HepG2 (cell line): ENCODE data around the gene ANKS1B. TPM values are rescaled to one million over a fixed set of nuclear protein-coding genes. Genes with fewer than 3 reads are reported as not detected.

Source experiments
- ATAC-seq: fragments of 200-7000 bp; cut with Tn5 transposase; 3 replicates; pipeline ENCODE4 v1.9.1; 2020; ENCODE audit warnings: mild to moderate bottlenecking, moderate library complexity
- BruUV-seq: library from RNA; stranded (reverse); fragments of 400-500 nt; replicated peaks from 2 replicates; lab custom pipeline; 2021; lab: Mats Ljungman, UMichigan
- CTCF ChIA-PET: fragments of 300-600 bp; formaldehyde crosslinking; extraction: SDS; loops from one replicate; lab custom pipeline; 2021; ENCODE audit warnings: low total read pairs, inconsistent platforms, low intra/inter-chr PET ratio; lab: Yijun Ruan, JAX
- POLR2A ChIA-PET: fragments of 350-600 bp; sonication (Branson Sonifier 250); formaldehyde crosslinking; loops from one replicate; lab custom pipeline; 2020; ENCODE audit warnings: antibody characterized with exemption, inconsistent platforms; lab: Yijun Ruan, JAX
- DNase-seq: peaks from one replicate; pipeline ENCODE4 v3.0.0-alpha.2; 2015; ENCODE audit warnings: low spot score
- FAIRE-seq: peaks from 3 replicates; lab custom pipeline; 2011; peaks lifted over from hg19 to GRCh38; lab: Jason Lieb, UNC
- H2AFZ ChIP-seq: one replicate; pipeline ENCODE4 v1.6.1; 2011; ENCODE audit warnings: low read length, inconsistent platforms
- H3K27ac ChIP-seq: fragments of 300-600 bp; 3 replicates; pipeline ENCODE4 v1.8.0; 2011; ENCODE audit warnings: mixed run types, mild to moderate bottlenecking, mixed read lengths, low read length, inconsistent platforms; ENCODE audit not compliant: insufficient read depth; ENCODE audit errors: extremely low read length
- H3K27me3 ChIP-seq, 2 experiments: fragments of 200-600 bp in 1 of 2; 2 replicates in 1 of 2; 3 replicates in 1 of 2; pipeline versions ENCODE4 v1.6.0 to v1.8.0; 2011; ENCODE audit warnings: low read length in 2 of 2, mild to moderate bottlenecking in 2 of 2, moderate library complexity in 2 of 2, inconsistent platforms in 1 of 2; ENCODE audit not compliant: insufficient read depth in 2 of 2, control insufficient read depth in 1 of 2
- H3K36me3 ChIP-seq, 2 experiments: fragments of 200-600 bp in 1 of 2; replicated peaks in 1 of 2; 2 replicates in 1 of 2; 3 replicates in 1 of 2; pipeline versions ENCODE4 v1.5.1 to v1.8.0; 2011; ENCODE audit warnings: low read length in 2 of 2, inconsistent platforms in 1 of 2; ENCODE audit not compliant: insufficient read depth in 2 of 2, control insufficient read depth in 1 of 2
- H3K4me1 ChIP-seq: 2 replicates; pipeline ENCODE4 v1.5.1; 2012; ENCODE audit warnings: low read length, inconsistent platforms; ENCODE audit not compliant: insufficient read depth
- H3K4me2 ChIP-seq: 2 replicates; pipeline ENCODE4 v1.6.0; 2011; ENCODE audit warnings: low read depth, low read length, inconsistent platforms
- H3K4me3 ChIP-seq, 3 experiments: fragments of 200-600 bp in 1 of 3; sonication (generic), shearing (Covaris generic) in 1 of 3; replicated peaks in 1 of 3; 2 replicates each; pipeline ENCODE4 v1.5.1; 2011 to 2016; ENCODE audit warnings: low read length in 3 of 3, inconsistent platforms in 2 of 3, low read depth in 2 of 3, mild to moderate bottlenecking in 2 of 3, control low read depth in 1 of 3, mixed read lengths in 1 of 3; ENCODE audit not compliant: insufficient read depth in 1 of 3
- H3K79me2 ChIP-seq: one replicate; pipeline ENCODE4 v1.6.1; 2011; ENCODE audit warnings: low read length, inconsistent platforms; ENCODE audit not compliant: insufficient read depth
- H3K9ac ChIP-seq: 2 replicates; pipeline ENCODE4 v1.6.0; 2011; ENCODE audit warnings: mild to moderate bottlenecking, low read depth, low read length, inconsistent platforms; ENCODE audit not compliant: insufficient read depth
- H3K9me3 ChIP-seq: 2 replicates; pipeline ENCODE4 v1.5.1; 2012; ENCODE audit warnings: mild to moderate bottlenecking, low read length
- H4K20me1 ChIP-seq: 2 replicates; pipeline ENCODE4 v1.6.0; 2011; ENCODE audit warnings: inconsistent platforms, mild to moderate bottlenecking, low read length, moderate library complexity; ENCODE audit not compliant: insufficient read depth
- GZF1 ChIP-seq: sonication (generic); formaldehyde crosslinking; IDR thresholded peaks from 2 replicates; pipeline ENCODE4 v1.5.1; 2020; ENCODE audit warnings: mild to moderate bottlenecking, missing genetic modification reagents
- HMG20A ChIP-seq: IDR thresholded peaks from 2 replicates; pipeline ENCODE4 v1.6.1; 2016; ENCODE audit warnings: borderline replicate concordance
- KAT7 ChIP-seq: IDR thresholded peaks from 2 replicates; pipeline ENCODE4 v1.6.1; 2018; ENCODE audit warnings: borderline replicate concordance, missing compliant biosample characterization
- KAT8 ChIP-seq: IDR thresholded peaks from 2 replicates; pipeline ENCODE4 v1.6.1; 2016; ENCODE audit warnings: missing genetic modification reagents, missing compliant biosample characterization
- KLF11 ChIP-seq: IDR thresholded peaks from 2 replicates; pipeline ENCODE4 v1.6.1; 2016; ENCODE audit warnings: missing compliant biosample characterization
- MED1 ChIP-seq: sonication (generic); formaldehyde crosslinking; IDR thresholded peaks from 2 replicates; pipeline ENCODE4 v1.4.0; 2020; ENCODE audit warnings: missing genetic modification reagents
- NFRKB ChIP-seq: fragments of 450-650 bp; IDR thresholded peaks from 2 replicates; pipeline ENCODE4 v1.6.1; 2017
- RARG ChIP-seq: sonication (generic); formaldehyde crosslinking; IDR thresholded peaks from 2 replicates; pipeline ENCODE4 v1.4.0; 2020; ENCODE audit warnings: low read depth, mild to moderate bottlenecking, missing genetic modification reagents
- TBP ChIP-seq: sonication (generic); formaldehyde crosslinking; IDR thresholded peaks from 2 replicates; pipeline ENCODE4 v1.5.0; 2020; ENCODE audit warnings: missing genetic modification reagents
- THAP11 ChIP-seq: IDR thresholded peaks from 2 replicates; pipeline ENCODE4 v1.6.1; 2016; ENCODE audit warnings: missing biosample characterization, missing genetic modification reagents
- ZNF234 ChIP-seq: sonication (generic); formaldehyde crosslinking; conservative IDR thresholded peaks from 2 replicates; pipeline ENCODE4 v1.5.1; 2020; ENCODE audit warnings: mild to moderate bottlenecking, missing genetic modification reagents
- ZNF549 ChIP-seq: sonication (generic); formaldehyde crosslinking; IDR thresholded peaks from 2 replicates; pipeline ENCODE4 v1.5.0; 2020; ENCODE audit warnings: missing genetic modification reagents
- ZNF577 ChIP-seq: sonication (generic); formaldehyde crosslinking; IDR thresholded peaks from 2 replicates; pipeline ENCODE4 v1.4.0; 2020; ENCODE audit warnings: mild to moderate bottlenecking, low read depth, missing genetic modification reagents, borderline replicate concordance
- WGBS: methylation state at CpG from one replicate; pipeline ENCODE4 v1.1.6; 2017; ENCODE audit warnings: low lambda C conversion rate; 5-methylcytosine and 5-hydroxymethylcytosine counted together
- in situ Hi-C: cut with HindIII; loops from 2 replicates; pipeline ENCODE4 v1.10.0; 2017; ENCODE audit warnings: low pct_unique_long_range_greater_than_20kb; ENCODE audit not compliant: extremely low pct_ligation_motif_present
- intact Hi-C: fragments of 100-400 bp; cut with micrococcal nuclease; formaldehyde crosslinking; loops from one replicate; pipeline ENCODE4 v1.10.0; 2022; ENCODE audit not compliant: unreplicated experiment
- polyA plus RNA-seq, 8 experiments: library from polyadenylated mRNA; depleted of rRNA in 3 of 8; stranded (reverse) in 7 of 8; unstranded in 1 of 8; fragments of >200 nt; fragmentation: Illumina TruSeq in 4 of 8; extraction: Trizol in 4 of 8; gene quantifications; 2 replicates each; pipeline versions ENCODE4 v1.2.1 to v1.2.3, GENCODE V29; 2011 to 2016; ENCODE audit warnings: low read depth in 4 of 8, missing spikeins in 1 of 8, mixed read lengths in 1 of 8; ENCODE audit not compliant: insufficient read depth in 1 of 8
- total RNA-seq, 5 experiments: library from RNA; depleted of rRNA; stranded (reverse); fragments of >200 nt; fragmentation: Illumina TruSeq; extraction: Trizol; gene quantifications; 2 replicates each; pipeline ENCODE4 v1.2.3, GENCODE V29; 2016; ENCODE audit warnings: low read depth in 1 of 5
- TF ChIP-seq, protein P1 (sequence below): sonication (generic); formaldehyde crosslinking; IDR thresholded peaks from 2 replicates; pipeline ENCODE4 v1.4.0; 2020; ENCODE audit warnings: missing genetic modification reagents

Gene ANKS1B
- total and polyA plus RNA-seq, 2 of the 13 experiments (the other 11 are each of a cell fraction or from before 2014, with no cell fraction given): 0.15 TPM; not detected in 1

GRCh38 chr12:99332936-99333591 lies 651.7 kb downstream of the ANKS1B start:
- Histone ChIP-seq H3K79me2 (no peaks in the 10 kb centered on the region), H3K4me2 (no peak overlapping the region), H3K27ac (no peak overlapping the region), H3K4me1 (no peaks in the 10 kb centered on the region), H3K9me3 (peaks cover 11% of the 10 kb centered on the region; the same call in 1 of the 2 replicates), H3K9ac (no peak overlapping the region), H3K4me3 (no peak overlapping the region), H3K36me3 (no peaks in the 10 kb centered on the region), H4K20me1 (no peaks in the 10 kb centered on the region), H2AFZ (no peak overlapping the region), H3K27me3 (no peaks in the 10 kb centered on the region)
- DNase-seq (no peak), ATAC-seq (no peak), FAIRE-seq (no peak)
- intact Hi-C loops: no loop called here
- ChIA-PET CTCF (no interaction called here), POLR2A (no interaction called here)
- no TSS peak for BruUV-seq
- WGBS: 0% methylated on average over 2 of the region's 2 CpGs
- in situ Hi-C loops: no loop called here
- TF ChIP-seq RARG (no peak), KAT7 (CRISPR knock-in tag) (no peak), THAP11 (CRISPR knock-in tag) (no peak), MED1 (CRISPR knock-in tag) (no peak), ZNF234 (CRISPR knock-in tag) (no peak), KLF11 (CRISPR knock-in tag) (no peak), GZF1 (no peak), KAT8 (CRISPR knock-in tag) (no peak), ZNF549 (CRISPR knock-in tag) (no peak), NFRKB (no peak), ZNF577 (no peak), TBP (CRISPR knock-in tag) (no peak), HMG20A (CRISPR knock-in tag) (no peak)
- TF ChIP-seq, protein P1, sequence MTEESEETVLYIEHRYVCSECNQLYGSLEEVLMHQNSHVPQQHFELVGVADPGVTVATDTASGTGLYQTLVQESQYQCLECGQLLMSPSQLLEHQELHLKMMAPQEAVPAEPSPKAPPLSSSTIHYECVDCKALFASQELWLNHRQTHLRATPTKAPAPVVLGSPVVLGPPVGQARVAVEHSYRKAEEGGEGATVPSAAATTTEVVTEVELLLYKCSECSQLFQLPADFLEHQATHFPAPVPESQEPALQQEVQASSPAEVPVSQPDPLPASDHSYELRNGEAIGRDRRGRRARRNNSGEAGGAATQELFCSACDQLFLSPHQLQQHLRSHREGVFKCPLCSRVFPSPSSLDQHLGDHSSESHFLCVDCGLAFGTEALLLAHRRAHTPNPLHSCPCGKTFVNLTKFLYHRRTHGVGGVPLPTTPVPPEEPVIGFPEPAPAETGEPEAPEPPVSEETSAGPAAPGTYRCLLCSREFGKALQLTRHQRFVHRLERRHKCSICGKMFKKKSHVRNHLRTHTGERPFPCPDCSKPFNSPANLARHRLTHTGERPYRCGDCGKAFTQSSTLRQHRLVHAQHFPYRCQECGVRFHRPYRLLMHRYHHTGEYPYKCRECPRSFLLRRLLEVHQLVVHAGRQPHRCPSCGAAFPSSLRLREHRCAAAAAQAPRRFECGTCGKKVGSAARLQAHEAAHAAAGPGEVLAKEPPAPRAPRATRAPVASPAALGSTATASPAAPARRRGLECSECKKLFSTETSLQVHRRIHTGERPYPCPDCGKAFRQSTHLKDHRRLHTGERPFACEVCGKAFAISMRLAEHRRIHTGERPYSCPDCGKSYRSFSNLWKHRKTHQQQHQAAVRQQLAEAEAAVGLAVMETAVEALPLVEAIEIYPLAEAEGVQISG (CRISPR knock-in tag): no peak
